SU-DHL-6 (cell line): Measurements from ENCODE around the gene NFATC4.
"Not testable (repeated sequence)": the region's sequence is repeated elsewhere in the genome, so short reads cannot be mapped to it uniquely, and the experiment has no call there.

ENCODE experiments used
- H2AFZ ChIP-seq: fragments of 200-600 bp; sonication (generic); 2 replicates; pipeline ENCODE4 v1.6.1; 2014; ENCODE audit warnings: low read depth, mild to moderate bottlenecking, moderate library complexity, mixed read lengths, antibody characterized with exemption, low read length; ENCODE audit not compliant: severe bottlenecking
- H3F3A ChIP-seq: fragments of 200-600 bp; shearing (Covaris generic); 2 replicates; pipeline ENCODE4 v1.6.0; 2016; ENCODE audit warnings: antibody characterized with exemption, mild to moderate bottlenecking; ENCODE audit not compliant: insufficient read depth
- H3K27ac ChIP-seq: fragments of 200-600 bp; sonication (generic); 2 replicates; pipeline ENCODE4 v1.5.1; 2016; ENCODE audit warnings: low read depth, mild to moderate bottlenecking, low read length, moderate library complexity, mixed read lengths
- H3K27me3 ChIP-seq: fragments of 200-600 bp; sonication (generic), shearing (Covaris generic); 2 replicates; pipeline ENCODE4 v1.6.0; 2014; ENCODE audit warnings: mild to moderate bottlenecking, low read length
- H3K36me3 ChIP-seq: fragments of 200-600 bp; sonication (generic); 2 replicates; pipeline ENCODE4 v1.6.1; 2014; ENCODE audit warnings: mild to moderate bottlenecking, low read length, mixed read lengths
- H3K4me2 ChIP-seq: fragments of 300-600, 200-600 bp; shearing (Covaris generic), sonication (generic); 2 replicates; pipeline ENCODE4 v1.6.0; 2014; ENCODE audit warnings: low read length, low read depth, mild to moderate bottlenecking; ENCODE audit not compliant: poor library complexity, severe bottlenecking
- H3K4me3 ChIP-seq: fragments of 200-600 bp; sonication (generic); 2 replicates; pipeline ENCODE4 v1.5.1; 2014; ENCODE audit warnings: antibody characterized with exemption, low read length, mild to moderate bottlenecking, mixed read lengths; ENCODE audit not compliant: insufficient read depth, poor library complexity, severe bottlenecking
- H3K79me2 ChIP-seq: fragments of 200-600 bp; sonication (generic); 2 replicates; pipeline ENCODE4 v1.6.1; 2014; ENCODE audit warnings: mild to moderate bottlenecking, low read length, moderate library complexity; ENCODE audit not compliant: insufficient read depth
- H3K9ac ChIP-seq: fragments of 200-600 bp; sonication (generic); 2 replicates; pipeline ENCODE4 v1.7.0; 2014; ENCODE audit warnings: mild to moderate bottlenecking, low read length
- H3K9me2 ChIP-seq: fragments of 200-600 bp; sonication (generic); replicated peaks from 2 replicates; pipeline ENCODE4 v1.6.1; 2014; ENCODE audit warnings: low read length; ENCODE audit not compliant: insufficient read depth
- H3K9me3 ChIP-seq: fragments of 200-600 bp; sonication (generic); 2 replicates; pipeline ENCODE4 v1.6.1; 2014; ENCODE audit warnings: low read length, mixed read lengths; ENCODE audit not compliant: insufficient read depth
- H4K20me1 ChIP-seq: fragments of 200-600 bp; sonication (generic); 2 replicates; pipeline ENCODE4 v1.6.1; 2014; ENCODE audit warnings: low read depth, mild to moderate bottlenecking, antibody characterized with exemption, low read length, moderate library complexity, mixed read lengths
- EZH2phosphoT487 ChIP-seq: fragments of 200-600 bp; sonication (generic), shearing (Covaris generic); conservative IDR thresholded peaks from 2 replicates; pipeline ENCODE4 v1.6.1; 2018; ENCODE audit warnings: mild to moderate bottlenecking, antibody characterized with exemption, low read length, moderate library complexity, mixed read lengths
- TF ChIP-seq, protein P1 (sequence below): fragments of 200-600 bp; sonication (generic); IDR thresholded peaks from one replicate; pipeline ENCODE4 v1.5.1; 2017; ENCODE audit warnings: antibody characterized with exemption, mild to moderate bottlenecking, low read length, moderate library complexity; ENCODE audit not compliant: insufficient read depth, poor library complexity, severe bottlenecking

Gene NFATC4

DNA sequence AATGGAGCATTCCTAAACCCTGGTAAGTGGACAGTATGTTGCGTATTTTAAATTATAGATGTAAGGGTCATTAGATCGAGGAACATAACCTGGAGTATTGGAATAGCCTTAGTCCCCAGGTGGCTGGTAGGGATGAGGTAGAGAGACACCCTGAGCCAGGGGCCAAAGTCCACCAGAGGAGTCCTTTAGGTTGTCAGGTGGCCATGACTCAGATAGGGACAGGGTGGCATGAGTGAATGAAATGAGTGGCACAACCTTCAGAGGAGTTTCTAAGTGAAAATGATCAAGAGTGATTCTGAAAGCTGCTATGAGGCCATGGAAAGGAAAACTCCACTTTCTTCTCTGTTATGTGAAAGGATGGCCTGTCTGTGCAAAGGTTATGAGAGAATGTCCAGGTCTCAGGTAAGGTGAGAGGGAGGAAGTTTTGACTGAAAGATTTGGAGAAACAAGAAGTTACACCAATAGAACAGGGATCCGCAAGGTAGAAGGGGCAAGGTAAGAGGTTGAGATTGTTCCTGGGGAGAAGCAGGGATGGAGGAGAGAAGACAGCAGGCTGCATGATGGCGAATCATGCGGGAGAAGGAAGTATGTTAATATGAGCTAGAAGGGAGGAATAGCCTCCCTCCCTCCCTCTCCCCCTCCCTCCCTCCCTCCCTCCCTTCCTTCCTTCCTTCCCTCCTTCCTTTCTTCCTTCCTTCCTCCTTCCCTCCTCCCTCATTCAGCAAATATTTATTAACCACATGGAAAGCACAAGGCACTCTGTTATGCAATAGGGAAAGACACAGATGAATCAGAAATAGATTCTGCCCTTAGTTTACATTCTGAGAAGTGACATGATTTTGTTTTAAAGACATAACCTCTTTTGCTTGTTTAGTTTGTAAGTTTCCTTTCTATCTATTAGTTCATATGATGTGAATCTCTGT is 14.2 kb upstream of the NFATC4 start:
- TF ChIP-seq EZH2phosphoT487 = no peak
- TF ChIP-seq, protein P1, sequence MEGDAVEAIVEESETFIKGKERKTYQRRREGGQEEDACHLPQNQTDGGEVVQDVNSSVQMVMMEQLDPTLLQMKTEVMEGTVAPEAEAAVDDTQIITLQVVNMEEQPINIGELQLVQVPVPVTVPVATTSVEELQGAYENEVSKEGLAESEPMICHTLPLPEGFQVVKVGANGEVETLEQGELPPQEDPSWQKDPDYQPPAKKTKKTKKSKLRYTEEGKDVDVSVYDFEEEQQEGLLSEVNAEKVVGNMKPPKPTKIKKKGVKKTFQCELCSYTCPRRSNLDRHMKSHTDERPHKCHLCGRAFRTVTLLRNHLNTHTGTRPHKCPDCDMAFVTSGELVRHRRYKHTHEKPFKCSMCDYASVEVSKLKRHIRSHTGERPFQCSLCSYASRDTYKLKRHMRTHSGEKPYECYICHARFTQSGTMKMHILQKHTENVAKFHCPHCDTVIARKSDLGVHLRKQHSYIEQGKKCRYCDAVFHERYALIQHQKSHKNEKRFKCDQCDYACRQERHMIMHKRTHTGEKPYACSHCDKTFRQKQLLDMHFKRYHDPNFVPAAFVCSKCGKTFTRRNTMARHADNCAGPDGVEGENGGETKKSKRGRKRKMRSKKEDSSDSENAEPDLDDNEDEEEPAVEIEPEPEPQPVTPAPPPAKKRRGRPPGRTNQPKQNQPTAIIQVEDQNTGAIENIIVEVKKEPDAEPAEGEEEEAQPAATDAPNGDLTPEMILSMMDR = no peak
- Histone ChIP-seq H3K4me3 (no peak overlapping the region), H3K4me2 (no peak overlapping the region), H4K20me1 (no peaks in the 10 kb centered on the region), H3K27me3 (no peaks in the 10 kb centered on the region), H3K36me3 (no peaks in the 10 kb centered on the region), H3K9me3 (no peaks in the 10 kb centered on the region), H3K9me2 (no peaks in the 10 kb centered on the region), H2AFZ (no peak overlapping the region), H3K79me2 (no peaks in the 10 kb centered on the region), H3F3A (no peaks in the 10 kb centered on the region), H3K27ac (no peak overlapping the region), H3K9ac (no peak overlapping the region)

DNA sequence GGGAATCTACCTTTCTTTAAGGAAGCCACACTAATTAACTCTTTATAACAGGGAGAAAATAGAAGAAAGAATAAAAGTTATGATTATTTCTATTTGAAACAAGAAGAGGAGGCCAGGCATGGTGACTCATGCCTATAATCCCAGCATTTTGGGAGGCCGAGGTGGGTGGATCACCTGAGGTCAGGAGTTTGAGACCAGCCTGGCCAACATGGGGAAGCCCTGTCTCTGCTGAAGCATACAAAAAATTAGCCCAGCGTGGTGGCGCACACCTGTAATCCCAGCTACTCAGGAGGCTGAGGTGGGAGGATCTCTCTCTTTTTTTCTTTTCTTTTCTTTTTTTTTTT is 13.5 kb upstream of the NFATC4 start:
- H3K9ac ChIP-seq, H3K9me3 ChIP-seq, H3F3A ChIP-seq, H3K79me2 ChIP-seq, H3K4me2 ChIP-seq, H4K20me1 ChIP-seq, H3K36me3 ChIP-seq, H3K27me3 ChIP-seq, H3K4me3 ChIP-seq, H2AFZ ChIP-seq, H3K27ac ChIP-seq, H3K9me2 ChIP-seq: not testable (repeated sequence)

DNA sequence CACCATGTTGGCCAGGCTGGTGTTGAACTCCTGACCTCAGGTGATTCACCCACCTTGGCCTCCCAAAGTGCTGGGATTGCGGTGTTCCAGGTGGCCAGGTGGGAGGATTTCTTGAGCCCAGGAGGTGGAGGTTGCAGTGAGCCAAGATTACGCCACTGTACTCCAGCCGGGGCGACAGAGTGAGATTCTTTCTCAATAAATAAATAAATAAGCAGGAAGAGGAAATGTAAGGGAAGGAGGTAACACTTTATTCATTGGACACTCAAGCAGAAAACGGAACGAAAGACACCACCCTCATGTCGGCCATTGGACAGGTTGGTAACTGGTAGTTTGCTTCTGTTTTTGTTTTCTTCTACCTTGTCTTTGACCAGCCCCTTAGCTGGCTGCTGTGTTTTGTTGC is 13.0 kb upstream of the NFATC4 start:
- Histone ChIP-seq H3K9me3 (no peaks in the 10 kb centered on the region), H3K4me2 (no peak overlapping the region), H3F3A (no peaks in the 10 kb centered on the region), H4K20me1 (no peaks in the 10 kb centered on the region), H3K79me2 (no peaks in the 10 kb centered on the region), H3K9me2 (no peaks in the 10 kb centered on the region), H3K9ac (no peak overlapping the region), H3K27me3 (no peaks in the 10 kb centered on the region), H3K4me3 (no peak overlapping the region), H3K36me3 (no peaks in the 10 kb centered on the region), H3K27ac (no peak overlapping the region), H2AFZ (no peak overlapping the region)
- TF ChIP-seq EZH2phosphoT487 = no peak

DNA sequence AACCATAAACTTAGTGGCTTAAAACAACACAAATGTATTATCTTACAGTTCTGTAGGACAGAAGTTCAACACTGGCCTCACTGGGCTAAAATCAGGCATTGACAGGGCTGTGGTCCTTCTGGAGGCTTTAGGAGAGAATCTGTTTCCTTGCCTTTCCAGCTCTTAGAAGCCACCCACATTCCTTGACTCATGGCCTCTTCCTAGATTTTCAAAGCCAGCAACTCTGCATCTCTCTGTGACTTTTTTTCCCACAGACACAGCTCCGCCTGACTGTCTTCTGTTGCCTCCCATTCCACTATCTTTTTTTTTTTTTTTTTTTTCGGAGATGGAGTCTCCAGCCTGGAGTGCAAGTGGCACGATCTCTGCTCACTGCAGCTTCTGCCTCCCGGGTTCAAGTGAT is 11.8 kb upstream of the NFATC4 start:
- H2AFZ ChIP-seq = no peak overlapping the region
- no peaks in the 10 kb centered on the region for H3K36me3 ChIP-seq
- no peaks in the 10 kb centered on the region for H3K27me3 ChIP-seq
- H4K20me1 ChIP-seq = no peaks in the 10 kb centered on the region
- no peaks in the 10 kb centered on the region for H3F3A ChIP-seq
- no peak overlapping the region for H3K4me2 ChIP-seq
- H3K27ac ChIP-seq = no peak overlapping the region
- H3K9me3 ChIP-seq = no peaks in the 10 kb centered on the region
- H3K79me2 ChIP-seq = no peaks in the 10 kb centered on the region
- no peak for TF ChIP-seq EZH2phosphoT487
- TF ChIP-seq, protein P1 = no peak
- H3K9me2 ChIP-seq = no peaks in the 10 kb centered on the region
- H3K4me3 ChIP-seq = no peak overlapping the region
- no peak overlapping the region for H3K9ac ChIP-seq
